OCI-LY1 (cell line): Measurements from ENCODE around the gene ZNF714.

Experiments used
- H2AFZ ChIP-seq: fragments of 200-600 bp; sonication (generic), shearing (Covaris generic); 2 replicates; pipeline ENCODE4 v1.6.0; 2014; ENCODE audit warnings: antibody characterized with exemption, mild to moderate bottlenecking, low read length
- H3F3A ChIP-seq: fragments of 200-600 bp; sonication (generic), shearing (Covaris generic); 2 replicates; pipeline ENCODE4 v1.6.0; 2014; ENCODE audit warnings: mild to moderate bottlenecking, antibody characterized with exemption, low read length, moderate library complexity; ENCODE audit not compliant: insufficient read depth
- H3K27ac ChIP-seq: fragments of 200-600 bp; sonication (generic); 2 replicates; pipeline ENCODE4 v1.5.1; 2014; ENCODE audit warnings: low read length, mixed run types, mild to moderate bottlenecking, low read depth; ENCODE audit not compliant: poor library complexity, severe bottlenecking
- H3K27me3 ChIP-seq: fragments of 200-600 bp; sonication (generic); 2 replicates; pipeline ENCODE4 v1.6.0; 2014; ENCODE audit warnings: antibody characterized with exemption, mild to moderate bottlenecking, low read length, moderate library complexity; ENCODE audit not compliant: insufficient read depth
- H3K36me3 ChIP-seq: fragments of 200-600 bp; sonication (generic); 2 replicates; pipeline ENCODE4 v1.6.1; 2014; ENCODE audit warnings: mild to moderate bottlenecking, antibody characterized with exemption, low read length, moderate library complexity, mixed read lengths; ENCODE audit not compliant: insufficient read depth
- H3K4me1 ChIP-seq: fragments of 200-600 bp; sonication (generic); 2 replicates; pipeline ENCODE4 v1.5.1; 2014; ENCODE audit warnings: mild to moderate bottlenecking, low read length, moderate library complexity; ENCODE audit not compliant: insufficient read depth, severe bottlenecking
- H3K4me2 ChIP-seq: fragments of 200-600 bp; sonication (generic), shearing (Covaris generic); 2 replicates; pipeline ENCODE4 v1.6.1; 2014; ENCODE audit warnings: low read length
- H3K4me3 ChIP-seq: fragments of 200-600 bp; sonication (generic); 2 replicates; pipeline ENCODE4 v1.5.1; 2014; ENCODE audit warnings: low read length, low read depth, mild to moderate bottlenecking, mixed read lengths; ENCODE audit not compliant: poor library complexity, severe bottlenecking
- H3K79me2 ChIP-seq: fragments of 200-600 bp; shearing (Covaris generic); 2 replicates; pipeline ENCODE4 v1.6.1; 2016; ENCODE audit warnings: mixed run types, low read length, mixed read lengths; ENCODE audit not compliant: insufficient read depth
- H3K9ac ChIP-seq: fragments of 200-600 bp; sonication (generic), shearing (Covaris generic); 2 replicates; pipeline ENCODE4 v1.6.1; 2014; ENCODE audit warnings: mild to moderate bottlenecking, low read length, mixed read lengths
- H3K9me2 ChIP-seq: fragments of 200-600 bp; sonication (generic), shearing (Covaris generic); 2 replicates; pipeline ENCODE4 v1.6.1; 2014; ENCODE audit warnings: low read depth, mild to moderate bottlenecking, low read length, mixed read lengths
- H3K9me3 ChIP-seq: fragments of 200-600 bp; shearing (Covaris generic); 2 replicates; pipeline ENCODE4 v1.6.1; 2014; ENCODE audit warnings: low read length, mixed read lengths
- H4K20me1 ChIP-seq: fragments of 200-600 bp; sonication (generic), shearing (Covaris generic); 2 replicates; pipeline ENCODE4 v1.6.0; 2016; ENCODE audit warnings: mild to moderate bottlenecking, low read length; ENCODE audit not compliant: insufficient read depth
- CTCF ChIP-seq: fragments of 200-600 bp; sonication (generic), shearing (Covaris generic); IDR thresholded peaks from 2 replicates; pipeline ENCODE4 v1.5.1; 2017; ENCODE audit warnings: mild to moderate bottlenecking, antibody characterized with exemption, low read length, moderate library complexity, mixed read lengths
- EZH2 ChIP-seq: fragments of 200-600 bp; sonication (generic), shearing (Covaris generic); IDR thresholded peaks from 2 replicates; pipeline ENCODE4 v1.8.0; 2017; ENCODE audit warnings: borderline replicate concordance, mixed run types, mild to moderate bottlenecking, antibody characterized with exemption, low read length, moderate library complexity, mixed read lengths

The ZNF714 gene

GRCh38 chr19:21094347-21095025 is 12.5 kb downstream of the ZNF714 start:
- H3K4me2 ChIP-seq = no peak overlapping the region
- H3K27ac ChIP-seq = no peak overlapping the region
- H2AFZ ChIP-seq = no peak overlapping the region
- H3F3A ChIP-seq = no peaks in the 10 kb centered on the region
- H3K9me2 ChIP-seq = no peaks in the 10 kb centered on the region
- TF ChIP-seq EZH2 (no peak), CTCF (no peak)
- H4K20me1 ChIP-seq = no peaks in the 10 kb centered on the region
- H3K9ac ChIP-seq = no peak overlapping the region
- H3K4me3 ChIP-seq = no peak overlapping the region
- peaks cover 4% of the 10 kb centered on the region; the same call in 1 of the 2 replicates for H3K79me2 ChIP-seq
- no peaks in the 10 kb centered on the region for H3K4me1 ChIP-seq
- no peaks in the 10 kb centered on the region for H3K9me3 ChIP-seq
- no peaks in the 10 kb centered on the region for H3K27me3 ChIP-seq
- H3K36me3 ChIP-seq = peaks cover 58% of the 10 kb centered on the region

DNA sequence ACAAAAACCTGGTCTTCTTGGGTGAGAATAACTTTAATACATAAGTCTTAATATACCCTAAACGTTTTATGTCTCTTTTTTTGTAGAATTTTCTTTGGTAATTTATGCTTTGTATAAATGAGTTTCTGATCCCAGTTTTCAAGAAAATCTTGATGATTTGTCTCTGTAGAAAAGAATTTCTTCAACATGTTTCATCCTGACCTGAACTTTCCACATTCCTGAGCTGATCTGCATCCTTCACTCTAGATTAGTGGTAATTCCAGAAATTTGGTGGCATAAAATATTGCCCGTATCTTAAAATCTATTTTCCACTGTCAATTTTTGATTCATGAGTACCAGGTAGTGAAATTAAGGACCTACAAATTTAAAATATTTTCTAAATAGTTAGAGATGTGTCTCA is 16.3 kb downstream of the ZNF714 start:
- H3K9ac ChIP-seq = no peak overlapping the region
- TF ChIP-seq CTCF = no peak
- no peak for TF ChIP-seq EZH2
- peaks cover 65% of the 10 kb centered on the region for H3K36me3 ChIP-seq
- H3K4me2 ChIP-seq = no peak overlapping the region
- no peaks in the 10 kb centered on the region for H3K9me3 ChIP-seq
- H3K4me1 ChIP-seq = no peaks in the 10 kb centered on the region
- H3K79me2 ChIP-seq = peaks cover 4% of the 10 kb centered on the region; the same call in 1 of the 2 replicates
- H2AFZ ChIP-seq = no peak overlapping the region
- no peaks in the 10 kb centered on the region for H3K27me3 ChIP-seq
- H4K20me1 ChIP-seq = no peaks in the 10 kb centered on the region
- H3K27ac ChIP-seq = no peak overlapping the region
- no peak overlapping the region for H3K4me3 ChIP-seq
- H3F3A ChIP-seq = no peaks in the 10 kb centered on the region
- H3K9me2 ChIP-seq = no peaks in the 10 kb centered on the region

GRCh38 chr19:21101521-21102242 is 19.7 kb downstream of the ZNF714 start:
- no peaks in the 10 kb centered on the region for H3K27me3 ChIP-seq
- H3K9me2 ChIP-seq = no peaks in the 10 kb centered on the region
- TF ChIP-seq EZH2 (no peak), CTCF (no peak)
- no peaks in the 10 kb centered on the region for H3F3A ChIP-seq
- no peak overlapping the region for H3K4me2 ChIP-seq
- no peaks in the 10 kb centered on the region for H3K9me3 ChIP-seq
- no peak overlapping the region for H3K9ac ChIP-seq
- no peak overlapping the region for H3K4me3 ChIP-seq
- H3K79me2 ChIP-seq = no peaks in the 10 kb centered on the region
- H3K36me3 ChIP-seq = peaks cover 77% of the 10 kb centered on the region
- H3K4me1 ChIP-seq = no peaks in the 10 kb centered on the region
- H4K20me1 ChIP-seq = no peaks in the 10 kb centered on the region
- H2AFZ ChIP-seq = no peak overlapping the region
- H3K27ac ChIP-seq = no peak overlapping the region
